GM23338 (cell line): ENCODE measurements around the gene PACS2. TPM values are rescaled to one million over a fixed set of nuclear protein-coding genes. Genes with fewer than 3 reads are reported as not detected.

Experiments used
- ATAC-seq: fragments of 200-7000 bp; cut with Tn5 transposase; 3 replicates; pipeline ENCODE4 v1.9.1; 2020
- DNase-seq: peaks from one replicate; pipeline ENCODE4 v3.0.0-alpha.2; 2015; ENCODE audit warnings: low spot score
- H2AFZ ChIP-seq: fragments of 200-600 bp; sonication (generic); 2 replicates; pipeline ENCODE4 v1.8.0; 2016; ENCODE audit warnings: antibody characterized with exemption, mild to moderate bottlenecking, moderate library complexity
- H3F3A ChIP-seq: fragments of 200-600 bp; sonication (generic); replicated peaks from 2 replicates; pipeline ENCODE4 v1.8.0; 2017; ENCODE audit warnings: antibody characterized with exemption, mixed run types, low read depth
- H3K27ac ChIP-seq: fragments of 200-600 bp; sonication (generic); 2 replicates; pipeline ENCODE4 v1.6.1; 2016; ENCODE audit warnings: low read depth
- H3K27me3 ChIP-seq: fragments of 200-600 bp; sonication (generic); 2 replicates; pipeline ENCODE4 v1.8.0; 2016; ENCODE audit warnings: mild to moderate bottlenecking, mixed run types, moderate library complexity; ENCODE audit not compliant: insufficient read depth
- H3K36me3 ChIP-seq: fragments of 200-600 bp; sonication (generic); 2 replicates; pipeline ENCODE4 v1.8.0; 2016; ENCODE audit warnings: mild to moderate bottlenecking; ENCODE audit not compliant: insufficient read depth
- H3K4me1 ChIP-seq: fragments of 200-600 bp; sonication (generic); 2 replicates; pipeline ENCODE4 v1.8.0; 2016; ENCODE audit warnings: mild to moderate bottlenecking, moderate library complexity; ENCODE audit not compliant: insufficient read depth
- H3K4me2 ChIP-seq: fragments of 200-600 bp; sonication (generic); 2 replicates; pipeline ENCODE4 v1.7.1; 2017; ENCODE audit warnings: mixed run types
- H3K4me3 ChIP-seq: fragments of 200-600 bp; sonication (generic); 2 replicates; pipeline ENCODE4 v1.6.1; 2016; ENCODE audit warnings: mixed run types
- H3K79me2 ChIP-seq: fragments of 200-600 bp; sonication (generic); replicated peaks from 2 replicates; pipeline ENCODE4 v1.8.0; 2017; ENCODE audit warnings: mild to moderate bottlenecking; ENCODE audit not compliant: insufficient read depth
- H3K9me2 ChIP-seq: fragments of 200-600 bp; sonication (generic); 2 replicates; pipeline ENCODE4 v1.8.0; 2017; ENCODE audit not compliant: insufficient read depth
- H4K20me1 ChIP-seq: fragments of 200-600 bp; sonication (generic); replicated peaks from 2 replicates; pipeline ENCODE4 v1.8.0; 2017; ENCODE audit warnings: mild to moderate bottlenecking; ENCODE audit not compliant: insufficient read depth
- H3K27ac Mint-ChIP-seq: 2 replicates; pipeline ENCODE4 v1.8.0; 2020; ENCODE audit warnings: inconsistent platforms, mild to moderate bottlenecking, moderate library complexity, mixed read lengths
- H3K27me3 Mint-ChIP-seq: 3 replicates; pipeline ENCODE4 v1.8.0; 2022; ENCODE audit warnings: low read depth, mild to moderate bottlenecking, moderate library complexity, mixed read lengths, inconsistent platforms; ENCODE audit not compliant: insufficient read depth, poor library complexity
- H3K36me3 Mint-ChIP-seq: 3 replicates; pipeline ENCODE4 v1.8.0; 2021; ENCODE audit warnings: low read depth, mild to moderate bottlenecking, inconsistent platforms, moderate library complexity, mixed read lengths
- H3K4me1 Mint-ChIP-seq: 3 replicates; pipeline ENCODE4 v1.8.0; 2020; ENCODE audit warnings: mild to moderate bottlenecking, inconsistent platforms, mixed read lengths
- H3K4me3 Mint-ChIP-seq: 3 replicates; pipeline ENCODE4 v1.8.0; 2021; ENCODE audit warnings: moderate library complexity, mild to moderate bottlenecking, inconsistent platforms, mixed read lengths
- H3K9me3 Mint-ChIP-seq: 3 replicates; pipeline ENCODE4 v1.8.0; 2020; ENCODE audit warnings: moderate library complexity, mild to moderate bottlenecking, inconsistent platforms, mixed read lengths
- CREB1 ChIP-seq: fragments of 250-450 bp; sonication (Bioruptor Pico); IDR thresholded peaks from 2 replicates; pipeline ENCODE4 v1.5.0; 2020; ENCODE audit warnings: low read depth, mild to moderate bottlenecking, moderate library complexity
- CTCF ChIP-seq, 2 experiments: fragments of 200-600 bp in 1 of 2; sonication (generic) in 1 of 2; conservative IDR thresholded peaks; 2 replicates each; pipeline versions ENCODE4 v1.5.1 to v1.6.1; 2016 to 2017; ENCODE audit warnings: antibody characterized with exemption in 2 of 2, low read depth in 2 of 2, mild to moderate bottlenecking in 2 of 2, moderate library complexity in 1 of 2
- ETS1 ChIP-seq: IDR thresholded peaks from 2 replicates; pipeline ENCODE4 v1.6.1; 2016; ENCODE audit warnings: antibody characterized with exemption
- EZH2 ChIP-seq: fragments of 200-600 bp; sonication (generic); IDR thresholded peaks from one replicate; pipeline ENCODE4 v1.8.0; 2017; ENCODE audit warnings: antibody characterized with exemption, mild to moderate bottlenecking, low read depth; ENCODE audit not compliant: unreplicated experiment
- EZH2phosphoT487 ChIP-seq: fragments of 200-600 bp; sonication (generic); IDR thresholded peaks from one replicate; pipeline ENCODE4 v1.8.1; 2018; ENCODE audit warnings: antibody characterized with exemption; ENCODE audit not compliant: unreplicated experiment
- JUNB ChIP-seq: IDR thresholded peaks from one replicate; pipeline ENCODE4 v1.6.1; 2016; ENCODE audit warnings: antibody characterized with exemption; ENCODE audit not compliant: unreplicated experiment
- NANOG ChIP-seq: IDR thresholded peaks from 2 replicates; pipeline ENCODE4 v1.6.1; 2016; ENCODE audit warnings: antibody characterized with exemption, borderline replicate concordance
- POLR2AphosphoS5 ChIP-seq: IDR thresholded peaks from 2 replicates; pipeline ENCODE4 v1.6.1; 2016; ENCODE audit warnings: antibody characterized with exemption, low read depth
- REST ChIP-seq: IDR thresholded peaks from one replicate; pipeline ENCODE4 v1.6.1; 2018; ENCODE audit warnings: antibody characterized with exemption; ENCODE audit not compliant: unreplicated experiment
- STAT1 ChIP-seq: IDR thresholded peaks from one replicate; pipeline ENCODE4 v1.6.1; 2016; ENCODE audit warnings: antibody characterized with exemption; ENCODE audit not compliant: unreplicated experiment
- ZNF114 ChIP-seq: fragments of 250-450 bp; sonication (Bioruptor Pico); IDR thresholded peaks from 2 replicates; pipeline ENCODE4 v1.5.0; 2020; ENCODE audit warnings: mild to moderate bottlenecking, moderate library complexity
- ZNF331 ChIP-seq: fragments of 250-450 bp; sonication (Bioruptor Pico); IDR thresholded peaks from 2 replicates; pipeline ENCODE4 v1.5.0; 2020; ENCODE audit warnings: low read depth, mild to moderate bottlenecking, moderate library complexity
- ZNF462 ChIP-seq: fragments of 250-450 bp; sonication (Bioruptor Pico); IDR thresholded peaks from 2 replicates; pipeline ENCODE4 v1.5.0; 2020; ENCODE audit warnings: mild to moderate bottlenecking, moderate library complexity
- polyA plus RNA-seq: library from polyadenylated mRNA; unstranded; fragments of >200 nt; fragmentation: Nextera tagmentation; extraction: Ambion mirVana; gene quantifications from 2 replicates; pipeline ENCODE4 v1.2.1, GENCODE V29; 2016
- total RNA-seq: library from RNA; depleted of rRNA; stranded (reverse); fragments of >200 nt; shearing (Covaris generic); gene quantifications from 2 replicates; pipeline ENCODE4 v1.2.3, GENCODE V29; 2014

The PACS2 gene
- total and polyA plus RNA-seq, 2 experiments from 2014 or later = 22.5 to 79.0 TPM

- Histone ChIP-seq H3K9me2 (no peaks in the 10 kb centered on the region), H3F3A (0 out of 2 replicates have a peak, but pooled peaks cover 6% of the 10 kb centered on the region), H3K36me3 (no peaks in the 10 kb centered on the region), H4K20me1 (peaks cover under 1% of the 10 kb centered on the region), H3K27me3 (no peaks in the 10 kb centered on the region), H3K4me3 (no peak overlapping the region), H3K4me1 (no peaks in the 10 kb centered on the region), H3K4me2 (no peak overlapping the region), H3K27ac (no peak overlapping the region), H2AFZ (no peak overlapping the region), H3K79me2 (no peaks in the 10 kb centered on the region)
- H3K36me3 Mint-ChIP-seq = peaks cover 9% of the 10 kb centered on the region; the same call in 2 of the 3 replicates
- ATAC-seq (no peak), DNase-seq (no peak)
- TF ChIP-seq CREB1 (CRISPR knock-in tag) (no peak), ZNF462 (CRISPR knock-in tag) (no peak), POLR2AphosphoS5 (no peak), EZH2 (no peak), ZNF114 (no peak), STAT1 (no peak), ZNF331 (CRISPR knock-in tag) (no peak), NANOG (no peak), JUNB (no peak), CTCF (conservative IDR thresholded peaks at IDR 0.05; ENCODE audit: low read depth in 2 of 2) (no peak), REST (no peak), EZH2phosphoT487 (no peak), ETS1 (no peak)
- no peak overlapping the region for H3K27ac Mint-ChIP-seq
- H3K9me3 Mint-ChIP-seq = no peaks in the 10 kb centered on the region
- H3K4me1 Mint-ChIP-seq = peaks cover 6% of the 10 kb centered on the region; the same call in 2 of the 3 replicates
- H3K4me3 Mint-ChIP-seq = no peak overlapping the region
- peaks cover 22% of the 10 kb centered on the region for H3K27me3 Mint-ChIP-seq
These were observed 50.6 kb downstream of the PACS2 start for GRCh38 chr14:105365101-105365500.
